K562 (cell line): Measurements from ENCODE around the gene RNF112. TPM values are rescaled to one million over a fixed set of nuclear protein-coding genes. Genes with fewer than 3 reads are reported as not detected.

Experiments
- ATAC-seq: fragments of 200-7000 bp; cut with Tn5 transposase; 3 replicates; pipeline ENCODE4 v1.9.1; 2020; ENCODE audit warnings: moderate library complexity
- BruUV-seq: library from RNA; stranded (reverse); fragments of 400-500 nt; replicated peaks from 2 replicates; lab custom pipeline; 2021; lab: Mats Ljungman, UMichigan
- CTCF ChIA-PET: fragments of 300-600 bp; formaldehyde crosslinking; extraction: SDS; loops from one replicate; lab custom pipeline; 2021; ENCODE audit warnings: low intra/inter-chr PET ratio; lab: Yijun Ruan, JAX
- POLR2A ChIA-PET: fragments of 300-600, 350-650 bp; sonication (Branson Sonifier 250); formaldehyde crosslinking; extraction: SDS; loops from one replicate; lab custom pipeline; 2021; ENCODE audit warnings: antibody characterized with exemption, inconsistent platforms; lab: Yijun Ruan, JAX
- DNase-seq, 4 experiments: peaks; one replicate each; pipeline versions ENCODE4 v3.0.0 to v3.0.0-alpha.2; 2011 to 2018; ENCODE audit warnings: low spot score in 3 of 4, mixed read lengths in 3 of 4; ENCODE audit errors: extremely low read depth in 1 of 4
- FAIRE-seq: peaks from 2 replicates; lab custom pipeline; 2011; peaks lifted over from hg19 to GRCh38; lab: Jason Lieb, UNC
- H2AFZ ChIP-seq: 2 replicates; pipeline ENCODE4 v1.6.0; 2011; ENCODE audit warnings: low read depth, low read length, control low read depth, inconsistent platforms
- H3K27ac ChIP-seq: fragments of 200-600 bp; 3 replicates; pipeline ENCODE4 v1.8.0; 2011; ENCODE audit warnings: low read depth, mild to moderate bottlenecking, control low read depth, inconsistent platforms, low read length, moderate library complexity, mixed read lengths; ENCODE audit errors: extremely low read depth
- H3K27me3 ChIP-seq, 2 experiments: fragments of 300-600 bp in 1 of 2; 2 replicates in 1 of 2; 3 replicates in 1 of 2; pipeline versions ENCODE4 v1.6.0 to v1.8.0; 2011; ENCODE audit warnings: inconsistent platforms in 2 of 2, low read length in 2 of 2, mild to moderate bottlenecking in 1 of 2, mixed read lengths in 1 of 2, moderate library complexity in 1 of 2; ENCODE audit not compliant: control insufficient read depth in 2 of 2, insufficient read depth in 2 of 2
- H3K36me3 ChIP-seq: fragments of 300-600 bp; 3 replicates; pipeline ENCODE4 v1.8.0; 2011; ENCODE audit warnings: mild to moderate bottlenecking, low read length, inconsistent platforms; ENCODE audit not compliant: control insufficient read depth, insufficient read depth
- H3K4me1 ChIP-seq, 2 experiments: fragments of 200-600 bp in 1 of 2; replicated peaks in 1 of 2; 2 replicates in 1 of 2; 3 replicates in 1 of 2; pipeline versions ENCODE4 v1.5.1 to v1.8.0; 2011; ENCODE audit warnings: inconsistent platforms in 2 of 2, low read length in 2 of 2, mild to moderate bottlenecking in 1 of 2, mixed read lengths in 1 of 2, moderate library complexity in 1 of 2; ENCODE audit not compliant: control insufficient read depth in 2 of 2, insufficient read depth in 2 of 2
- H3K4me2 ChIP-seq: 2 replicates; pipeline ENCODE4 v1.6.1; 2011; ENCODE audit warnings: low read length, control low read depth, inconsistent platforms, mixed read lengths; ENCODE audit not compliant: insufficient read depth
- H3K4me3 ChIP-seq: fragments of 200-600 bp; sonication (generic), shearing (Covaris generic); 2 replicates; pipeline ENCODE4 v1.5.1; 2016; ENCODE audit warnings: control low read depth, inconsistent platforms
- H3K79me2 ChIP-seq: fragments of 200-600 bp; 3 replicates; pipeline ENCODE4 v1.8.0; 2011; ENCODE audit warnings: low read length, inconsistent platforms; ENCODE audit not compliant: control insufficient read depth, insufficient read depth
- H3K9ac ChIP-seq, 2 experiments: 2 replicates each; pipeline versions ENCODE4 v1.6.0 to v1.6.1; 2011; ENCODE audit warnings: low read depth in 2 of 2, low read length in 2 of 2, control low read depth in 1 of 2, inconsistent platforms in 1 of 2, mild to moderate bottlenecking in 1 of 2, mixed read lengths in 1 of 2; ENCODE audit not compliant: insufficient read depth in 1 of 2
- H3K9me1 ChIP-seq: one replicate; pipeline ENCODE4 v1.6.0; 2011; ENCODE audit warnings: inconsistent platforms, mild to moderate bottlenecking, low read length, moderate library complexity; ENCODE audit not compliant: control insufficient read depth, insufficient read depth
- H3K9me3 ChIP-seq: replicated peaks from 2 replicates; pipeline ENCODE4 v1.5.1; 2011; ENCODE audit warnings: low read depth, low read length, inconsistent platforms; ENCODE audit not compliant: control insufficient read depth, insufficient read depth
- H4K20me1 ChIP-seq: replicated peaks from 2 replicates; pipeline ENCODE4 v1.6.1; 2011; ENCODE audit warnings: low read length, inconsistent platforms, mixed read lengths; ENCODE audit not compliant: control insufficient read depth, insufficient read depth
- BDP1 ChIP-seq: IDR thresholded peaks from 3 replicates; pipeline ENCODE4 v1.6.1; 2011; ENCODE audit not compliant: insufficient read length, insufficient read depth
- CTCF ChIP-seq, 3 experiments: IDR thresholded peaks in 2 of 3; conservative IDR thresholded peaks in 1 of 3; 2 replicates each; pipeline ENCODE4 v1.5.1; 2011 to 2012; ENCODE audit warnings: low read length in 3 of 3, mild to moderate bottlenecking in 3 of 3, control low read depth in 2 of 3, improper control_type of control experiment in 1 of 3, inconsistent platforms in 1 of 3, low read depth in 1 of 3, mixed read lengths in 1 of 3, moderate library complexity in 1 of 3; ENCODE audit not compliant: insufficient read depth in 2 of 3
- U2AF2 ChIP-seq: fragments of 200-400 bp; formaldehyde crosslinking; optimal IDR thresholded peaks from 2 replicates; pipeline ENCODE3; 2017; ENCODE audit warnings: low read depth, mild to moderate bottlenecking, low read length
- USF1 ChIP-seq: sonication (generic); formaldehyde crosslinking; IDR thresholded peaks from 2 replicates; pipeline ENCODE4 v1.9.0; 2022; ENCODE audit warnings: mild to moderate bottlenecking, missing genetic modification reagents
- ZNF830 ChIP-seq: fragments of 250-450 bp; sonication (Bioruptor Pico); IDR thresholded peaks from 2 replicates; pipeline ENCODE4 v1.5.0; 2021; ENCODE audit warnings: mild to moderate bottlenecking
- WGBS: fragments of 100-300 bp; shearing (Covaris generic); methylation state at CpG from one replicate; pipeline ENCODE4 v1.1.6; 2016; ENCODE audit warnings: low coverage, mixed read lengths; ENCODE audit not compliant: insufficient coverage; ENCODE audit errors: missing lambda C conversion rate; 5-methylcytosine and 5-hydroxymethylcytosine counted together
- in situ Hi-C: fragments of 300-500 bp; cut with MboI; formaldehyde crosslinking; loops from 4 replicates; pipeline ENCODE4 v1.15.0; 2018; ENCODE audit warnings: inconsistent platforms, mixed read lengths
- intact Hi-C: fragments of 100-400 bp; cut with micrococcal nuclease; formaldehyde crosslinking; loops from 2 replicates; pipeline ENCODE4 v1.14.2; 2022
- polyA plus RNA-seq, 8 experiments: library from polyadenylated mRNA; depleted of rRNA in 4 of 8; stranded (reverse) in 5 of 8; unstranded in 3 of 8; fragments of >200 nt; fragmentation: Nextera tagmentation in 2 of 8; fragmentation: Illumina TruSeq in 1 of 8; extraction: Ambion mirVana in 2 of 8; extraction: Trizol in 1 of 8; gene quantifications; 2 replicates each; pipeline versions ENCODE4 v1.2.1 to v1.2.3, GENCODE V29; 2011 to 2014; ENCODE audit warnings: inconsistent platforms in 1 of 8, missing spikeins in 1 of 8
- total RNA-seq, 7 experiments: library from RNA; depleted of rRNA in 6 of 7; stranded (reverse); fragments of >200 nt in 6 of 7; fragmentation: Illumina TruSeq in 2 of 7; extraction: Trizol in 2 of 7; gene quantifications; 2 replicates each; pipeline versions ENCODE4 v1.2.1 to v1.2.3, GENCODE V29; 2011 to 2021; ENCODE audit warnings: low replicate concordance in 1 of 7
- TF ChIP-seq, protein P1 (sequence below), 2 experiments: fragments of 450-650 bp; formaldehyde crosslinking in 1 of 2; IDR thresholded peaks; 2 replicates each; pipeline versions ENCODE4 v1.4.0 to v1.6.1; 2014 to 2020; ENCODE audit warnings: mild to moderate bottlenecking in 2 of 2, borderline replicate concordance in 1 of 2, low read depth in 1 of 2

Gene RNF112
- total and polyA plus RNA-seq, 9 of the 15 experiments (the other 6 are each of a cell fraction or from before 2014, with no cell fraction given): 0.05 TPM; not detected in 8

- no peak for TF ChIP-seq USF1 (CRISPR knock-in tag)
Observed at GRCh38 chr17:19392303-19392702, 18.7 kb upstream of the RNF112 start (continued).

DNA sequence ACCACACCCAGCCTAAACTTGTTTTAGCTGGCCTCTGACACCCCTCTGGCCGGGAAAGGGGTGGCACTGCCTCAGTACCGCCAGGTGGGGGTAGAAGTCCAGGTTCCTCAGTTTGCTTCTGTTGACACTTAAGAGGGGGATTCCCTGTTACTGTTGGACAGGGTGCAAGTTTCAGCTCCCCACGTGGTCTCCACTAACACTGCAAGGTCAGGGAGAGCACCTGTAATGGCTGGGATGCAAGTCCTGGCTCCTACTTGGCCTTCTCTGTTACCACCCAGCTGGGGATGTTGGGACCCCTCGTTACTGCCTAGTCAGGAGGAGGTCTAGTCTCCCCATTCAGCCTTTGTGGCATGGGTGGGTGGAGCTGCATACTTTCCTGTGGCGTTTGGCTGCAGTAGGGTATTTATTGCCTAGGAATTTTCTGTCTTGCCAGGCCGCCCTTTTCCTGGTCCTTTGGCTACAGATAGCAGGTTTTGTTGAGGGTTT, 13.4 kb upstream of the RNF112 start:
- ATAC-seq (no peak), DNase-seq (no peak), FAIRE-seq (no peak)
- Histone ChIP-seq H3K36me3 (no peaks in the 10 kb centered on the region), H3K9me3 (no peaks in the 10 kb centered on the region), H3K9ac (no peak overlapping the region), H3K27ac (no peak overlapping the region), H3K4me1 (no peaks in the 10 kb centered on the region), H3K79me2 (no peaks in the 10 kb centered on the region), H2AFZ (no peak overlapping the region), H3K4me2 (no peak overlapping the region), H4K20me1 (no peaks in the 10 kb centered on the region), H3K27me3 (peaks cover 0 to 9% of the 10 kb centered on the region in 2 experiments; a peak in 1 of 5 replicates), H3K9me1 (no peaks in the 10 kb centered on the region), H3K4me3 (no peak overlapping the region)
- peak in 2 of 3 experiments; percentile 19 to 22; a peak in 3 of 6 replicates for TF ChIP-seq CTCF (IDR thresholded peaks at IDR 0.05 in 2 of 3, conservative IDR thresholded peaks at IDR 0.05 in 1 of 3; ENCODE audit: insufficient read depth in 2 of 3, low read depth in 1 of 3, low read length in 3 of 3)
- TF ChIP-seq BDP1: no peak
- no peak for TF ChIP-seq U2AF2
- TF ChIP-seq ZNF830 (CRISPR knock-in tag): no peak
- TF ChIP-seq, protein P1, sequence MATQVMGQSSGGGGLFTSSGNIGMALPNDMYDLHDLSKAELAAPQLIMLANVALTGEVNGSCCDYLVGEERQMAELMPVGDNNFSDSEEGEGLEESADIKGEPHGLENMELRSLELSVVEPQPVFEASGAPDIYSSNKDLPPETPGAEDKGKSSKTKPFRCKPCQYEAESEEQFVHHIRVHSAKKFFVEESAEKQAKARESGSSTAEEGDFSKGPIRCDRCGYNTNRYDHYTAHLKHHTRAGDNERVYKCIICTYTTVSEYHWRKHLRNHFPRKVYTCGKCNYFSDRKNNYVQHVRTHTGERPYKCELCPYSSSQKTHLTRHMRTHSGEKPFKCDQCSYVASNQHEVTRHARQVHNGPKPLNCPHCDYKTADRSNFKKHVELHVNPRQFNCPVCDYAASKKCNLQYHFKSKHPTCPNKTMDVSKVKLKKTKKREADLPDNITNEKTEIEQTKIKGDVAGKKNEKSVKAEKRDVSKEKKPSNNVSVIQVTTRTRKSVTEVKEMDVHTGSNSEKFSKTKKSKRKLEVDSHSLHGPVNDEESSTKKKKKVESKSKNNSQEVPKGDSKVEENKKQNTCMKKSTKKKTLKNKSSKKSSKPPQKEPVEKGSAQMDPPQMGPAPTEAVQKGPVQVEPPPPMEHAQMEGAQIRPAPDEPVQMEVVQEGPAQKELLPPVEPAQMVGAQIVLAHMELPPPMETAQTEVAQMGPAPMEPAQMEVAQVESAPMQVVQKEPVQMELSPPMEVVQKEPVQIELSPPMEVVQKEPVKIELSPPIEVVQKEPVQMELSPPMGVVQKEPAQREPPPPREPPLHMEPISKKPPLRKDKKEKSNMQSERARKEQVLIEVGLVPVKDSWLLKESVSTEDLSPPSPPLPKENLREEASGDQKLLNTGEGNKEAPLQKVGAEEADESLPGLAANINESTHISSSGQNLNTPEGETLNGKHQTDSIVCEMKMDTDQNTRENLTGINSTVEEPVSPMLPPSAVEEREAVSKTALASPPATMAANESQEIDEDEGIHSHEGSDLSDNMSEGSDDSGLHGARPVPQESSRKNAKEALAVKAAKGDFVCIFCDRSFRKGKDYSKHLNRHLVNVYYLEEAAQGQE (IDR thresholded peaks at IDR 0.05; ENCODE audit: borderline replicate concordance): peak; percentile 29; the same call in 1 of the 2 replicates
- TF ChIP-seq, protein P1 (CRISPR knock-in tag; IDR thresholded peaks at IDR 0.05; ENCODE audit: low read depth): no peak
- BruUV-seq: no TSS peak
- POLR2A ChIA-PET: interaction anchor here (0.5 to 1.3 kb wide), 2 partner anchors 11 to 36 kb away, joined by 3 to 4 read pairs; no protein-coding TSS in a partner anchor
- CTCF ChIA-PET: no interaction called here
- intact Hi-C loops: no loop called here
- in situ Hi-C loops: no loop called here
- WGBS: 17% methylated on average over 6 of the region's 6 CpGs
